ENCODE measurements around the gene FNDC3B. TPM values are rescaled to one million over a fixed set of nuclear protein-coding genes. Genes with fewer than 3 reads are reported as not detected.

FNDC3B gene
- total RNA-seq, 1 donor from 2014 or later, result 54.9 TPM

GRCh38 chr3:172317984-172318383 is 278.6 kb downstream of the FNDC3B start:
- peaks cover 4 to 72% of the 10 kb centered on the region in 2 donors for H3K4me1 ChIP-seq
- H3K4me3 ChIP-seq, result no peak overlapping the region
- H3K36me3 ChIP-seq, result no peaks in the 10 kb centered on the region
- intact Hi-C loops (cut with DNase I), result loop anchor here (5.0 kb wide), 1 partner anchor 191 kb away; no protein-coding TSS in a partner anchor
- H3K27me3 ChIP-seq, result no peaks in the 10 kb centered on the region
- DNase-seq (ENCODE audit: low spot score in 2 of 2), result peak in 1 of 2 donors; percentile 82
- H3K9me3 ChIP-seq, result no peaks in the 10 kb centered on the region
- peak overlapping the region; percentile 80 to 84 for H3K27ac ChIP-seq
- TF ChIP-seq CTCF (IDR thresholded peaks at IDR 0.05), result no peak

- H3K4me1 ChIP-seq, result peaks cover 4 to 71% of the 10 kb centered on the region in 2 donors
- H3K9me3 ChIP-seq, result no peaks in the 10 kb centered on the region
- DNase-seq (ENCODE audit: low spot score in 2 of 2), result peak in 1 of 2 donors; percentile 65
- H3K27ac ChIP-seq, result peak overlapping the region; percentile 80 to 84
- intact Hi-C loops (cut with DNase I), result loop anchor here (5.0 kb wide), 1 partner anchor 192 kb away; no protein-coding TSS in a partner anchor
- no peak overlapping the region for H3K4me3 ChIP-seq
- peaks cover 0 to 2% of the 10 kb centered on the region in 2 donors for H3K36me3 ChIP-seq
- TF ChIP-seq CTCF (IDR thresholded peaks at IDR 0.05), result no peak
- no peaks in the 10 kb centered on the region for H3K27me3 ChIP-seq
These were observed 280.2 kb downstream of the FNDC3B start for GRCh38 chr3:172319595-172319994.

GRCh38 chr3:172320468-172320867 is 281.1 kb downstream of the FNDC3B start:
- no peaks in the 10 kb centered on the region for H3K27me3 ChIP-seq
- TF ChIP-seq CTCF (IDR thresholded peaks at IDR 0.05), result no peak
- peaks cover under 1 to 8% of the 10 kb centered on the region in 2 donors for H3K36me3 ChIP-seq
- peak overlapping the region; percentile 80 to 84 for H3K27ac ChIP-seq
- peak in 1 of 2 donors; percentile 60 for DNase-seq (ENCODE audit: low spot score in 2 of 2)
- H3K9me3 ChIP-seq, result no peaks in the 10 kb centered on the region
- intact Hi-C loops (cut with DNase I), result loop anchor here (5.0 to 10.0 kb wide), 6 partner anchors 63 to 513 kb away; no protein-coding TSS in a partner anchor
- H3K4me1 ChIP-seq, result peaks cover 4 to 72% of the 10 kb centered on the region in 2 donors
- H3K4me3 ChIP-seq, result no peak overlapping the region

GRCh38 chr3:172321035-172321434 is 281.7 kb downstream of the FNDC3B start:
- TF ChIP-seq CTCF (IDR thresholded peaks at IDR 0.05), result peak in 2 of 3 experiments; percentile 9 to 20
- Histone ChIP-seq H3K4me3 (no peak overlapping the region), H3K4me1 (peaks cover 4 to 69% of the 10 kb centered on the region in 2 donors), H3K27me3 (no peaks in the 10 kb centered on the region), H3K36me3 (peaks cover 5 to 13% of the 10 kb centered on the region in 2 donors), H3K27ac (peak overlapping the region; percentile 80 to 84), H3K9me3 (no peaks in the 10 kb centered on the region)
- intact Hi-C loops (cut with DNase I), result loop anchor here (5.0 to 10.0 kb wide), 6 partner anchors 64 to 514 kb away; no protein-coding TSS in a partner anchor
- DNase-seq (ENCODE audit: low spot score in 2 of 2), result no peak

GRCh38 chr3:172323894-172324610 is 284.7 kb downstream of the FNDC3B start:
- intact Hi-C loops (cut with DNase I), result loop anchor here (5.0 to 10.0 kb wide), 6 partner anchors 67 to 517 kb away; no protein-coding TSS in a partner anchor
- TF ChIP-seq CTCF (IDR thresholded peaks at IDR 0.05), result no peak
- H3K4me3 ChIP-seq, result no peak overlapping the region
- H3K27ac ChIP-seq, result peak overlapping the region; percentile 80 to 84
- H3K27me3 ChIP-seq, result no peaks in the 10 kb centered on the region
- H3K9me3 ChIP-seq, result no peaks in the 10 kb centered on the region
- peak in 1 of 2 donors; percentile 75 for DNase-seq (ENCODE audit: low spot score in 2 of 2)
- H3K36me3 ChIP-seq, result peaks cover 8 to 36% of the 10 kb centered on the region in 2 donors
- H3K4me1 ChIP-seq, result peaks cover 4 to 40% of the 10 kb centered on the region in 2 donors

Data from ascending aorta (tissue), 2 donors.